B cell (primary cell): ENCODE results near the gene CC2D2B.

Experiments
- EZH2 ChIP-seq: IDR thresholded peaks from 2 replicates; pipeline ENCODE4 v1.6.1; 2012; ENCODE audit warnings: borderline replicate concordance, low read depth, mild to moderate bottlenecking, moderate library complexity, low read length; ENCODE audit not compliant: insufficient read depth, poor library complexity, severe bottlenecking
- TF ChIP-seq, protein P1 (sequence below): fragments of 200-600 bp; IDR thresholded peaks from one replicate; pipeline ENCODE4 v1.8.0; 2022; ENCODE audit warnings: antibody characterized with exemption, mild to moderate bottlenecking

DNA sequence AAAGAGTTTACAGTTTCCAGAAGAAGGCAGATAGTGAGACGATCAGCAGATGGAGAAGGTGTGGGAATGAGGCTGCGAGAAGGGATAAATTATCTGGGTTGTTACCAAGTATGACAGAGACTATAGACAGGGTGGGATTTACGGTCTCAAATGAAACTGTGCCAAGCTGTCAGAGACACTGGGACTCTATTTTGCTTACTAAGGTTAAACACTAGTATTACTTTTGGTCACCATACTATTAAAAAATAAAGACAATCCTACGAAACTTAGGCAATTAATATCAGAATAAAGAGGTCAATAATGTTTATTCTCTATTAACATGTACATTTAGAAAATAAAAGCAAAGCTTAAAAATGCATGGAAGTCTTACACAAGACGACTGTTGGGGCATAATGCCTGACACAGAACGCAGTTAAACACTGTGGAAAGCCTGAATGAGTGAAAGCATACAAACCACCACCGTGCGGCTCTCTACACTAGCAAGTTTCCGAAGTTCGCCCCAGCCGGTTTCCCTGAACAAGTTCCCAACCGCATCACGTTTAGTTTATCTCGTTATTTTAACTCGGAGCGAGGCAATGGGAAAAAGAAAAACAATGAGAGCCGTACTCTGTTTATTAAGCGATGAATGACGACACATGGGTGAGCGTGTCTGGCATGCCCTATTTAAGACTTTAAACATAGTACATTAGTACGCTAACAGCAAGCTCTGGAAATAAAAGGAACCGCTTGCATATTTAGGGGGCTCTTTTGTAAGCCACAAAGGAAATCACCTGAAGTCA is 909 bp upstream of the CC2D2B start:
- TF ChIP-seq, protein P1, sequence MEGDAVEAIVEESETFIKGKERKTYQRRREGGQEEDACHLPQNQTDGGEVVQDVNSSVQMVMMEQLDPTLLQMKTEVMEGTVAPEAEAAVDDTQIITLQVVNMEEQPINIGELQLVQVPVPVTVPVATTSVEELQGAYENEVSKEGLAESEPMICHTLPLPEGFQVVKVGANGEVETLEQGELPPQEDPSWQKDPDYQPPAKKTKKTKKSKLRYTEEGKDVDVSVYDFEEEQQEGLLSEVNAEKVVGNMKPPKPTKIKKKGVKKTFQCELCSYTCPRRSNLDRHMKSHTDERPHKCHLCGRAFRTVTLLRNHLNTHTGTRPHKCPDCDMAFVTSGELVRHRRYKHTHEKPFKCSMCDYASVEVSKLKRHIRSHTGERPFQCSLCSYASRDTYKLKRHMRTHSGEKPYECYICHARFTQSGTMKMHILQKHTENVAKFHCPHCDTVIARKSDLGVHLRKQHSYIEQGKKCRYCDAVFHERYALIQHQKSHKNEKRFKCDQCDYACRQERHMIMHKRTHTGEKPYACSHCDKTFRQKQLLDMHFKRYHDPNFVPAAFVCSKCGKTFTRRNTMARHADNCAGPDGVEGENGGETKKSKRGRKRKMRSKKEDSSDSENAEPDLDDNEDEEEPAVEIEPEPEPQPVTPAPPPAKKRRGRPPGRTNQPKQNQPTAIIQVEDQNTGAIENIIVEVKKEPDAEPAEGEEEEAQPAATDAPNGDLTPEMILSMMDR: no peak
- TF ChIP-seq EZH2: no peak
